GM19468 (cell line): ENCODE measurements around the gene INSM1.

Source experiments
- ATAC-seq: cut with Tn5 transposase; IDR thresholded peaks from one replicate; pipeline ENCODE4 v1.9.1; 2021; ENCODE audit warnings: mild to moderate bottlenecking, moderate library complexity, moderate number of reproducible peaks; ENCODE audit not compliant: unreplicated experiment; ENCODE audit errors: extremely low read depth

Gene INSM1

GRCh38 chr20:20415321-20415720 is 47.4 kb downstream of the INSM1 start:
- ATAC-seq, result no peak

- no peak for ATAC-seq
Observed at GRCh38 chr20:20417876-20418676, 50.2 kb downstream of the INSM1 start.
